CD8-positive, alpha-beta memory T cell (primary cell): ENCODE results near the gene PPP2R5C. TPM values are rescaled to one million over a fixed set of nuclear protein-coding genes. Genes with fewer than 3 reads are reported as not detected.

ENCODE experiments used
- CTCF ChIA-PET: fragments of 350-600 bp; sonication (Branson Sonifier 250); formaldehyde crosslinking; loops from one replicate; lab custom pipeline; 2021; ENCODE audit warnings: antibody characterized with exemption; lab: Charles Lee
- POLR2A ChIA-PET: fragments of 350-600 bp; sonication (Branson Sonifier 250); formaldehyde crosslinking; loops from one replicate; lab custom pipeline; 2021; ENCODE audit warnings: antibody characterized with exemption; lab: Charles Lee
- DNase-seq, 5 donors: peaks; one replicate each; pipeline versions ENCODE4 v3.0.0 to v3.0.0-alpha.2; 2020 to 2022; ENCODE audit warnings: mixed read lengths in 1 of 5
- H3K27ac ChIP-seq: one replicate; pipeline ENCODE4 v1.7.0; 2013; ENCODE audit warnings: low read depth, mild to moderate bottlenecking, low read length, moderate library complexity
- H3K27me3 ChIP-seq: 2 replicates; pipeline ENCODE4 v1.7.0; 2013; ENCODE audit warnings: low read length, mild to moderate bottlenecking; ENCODE audit not compliant: insufficient read depth, poor library complexity, severe bottlenecking
- H3K36me3 ChIP-seq: 2 replicates; pipeline ENCODE4 v1.7.0; 2013; ENCODE audit warnings: mild to moderate bottlenecking, low read length, moderate library complexity; ENCODE audit not compliant: insufficient read depth
- H3K4me1 ChIP-seq: 2 replicates; pipeline ENCODE4 v1.7.0; 2013; ENCODE audit warnings: mild to moderate bottlenecking, low read length, moderate library complexity; ENCODE audit not compliant: insufficient read depth
- H3K4me3 ChIP-seq: 2 replicates; pipeline ENCODE4 v1.7.0; 2013; ENCODE audit warnings: mild to moderate bottlenecking, low read length
- H3K9me3 ChIP-seq: 2 replicates; pipeline ENCODE4 v1.7.0; 2013; ENCODE audit warnings: mild to moderate bottlenecking, low read length
- H3K27ac Mint-ChIP-seq, 8 donors: one replicate each; pipeline ENCODE4 v1.8.0; 2020 to 2021; ENCODE audit warnings: mixed read lengths in 8 of 8, mild to moderate bottlenecking in 6 of 8, inconsistent platforms in 3 of 8, moderate library complexity in 3 of 8
- H3K27me3 Mint-ChIP-seq, 2 donors: one replicate each; pipeline ENCODE4 v1.8.0; 2020 to 2021; ENCODE audit warnings: mixed read lengths in 2 of 2, mild to moderate bottlenecking in 1 of 2, moderate library complexity in 1 of 2
- H3K36me3 Mint-ChIP-seq, 3 donors: one replicate each; pipeline ENCODE4 v1.8.0; 2020 to 2021; ENCODE audit warnings: mixed read lengths in 3 of 3, inconsistent platforms in 1 of 3, mild to moderate bottlenecking in 1 of 3
- H3K4me1 Mint-ChIP-seq, 3 donors: one replicate each; pipeline ENCODE4 v1.8.0; 2020 to 2021; ENCODE audit warnings: mixed read lengths in 3 of 3, inconsistent platforms in 1 of 3, mild to moderate bottlenecking in 1 of 3
- H3K4me3 Mint-ChIP-seq, 7 donors: one replicate each; pipeline ENCODE4 v1.8.0; 2020 to 2021; ENCODE audit warnings: mixed read lengths in 7 of 7, mild to moderate bottlenecking in 6 of 7, moderate library complexity in 4 of 7, inconsistent platforms in 2 of 7
- H3K9me3 Mint-ChIP-seq, 5 donors: one replicate each; pipeline ENCODE4 v1.8.0; 2020 to 2022; ENCODE audit warnings: mixed read lengths in 5 of 5, mild to moderate bottlenecking in 3 of 5, moderate library complexity in 2 of 5, inconsistent platforms in 1 of 5
- polyA plus RNA-seq: library from polyadenylated mRNA; unstranded; fragments of 300-500 nt; fragmentation: Illumina TruSeq; gene quantifications from one replicate; pipeline ENCODE4 v1.2.3, GENCODE V29; 2021
- total RNA-seq, 2 experiments: library from RNA; stranded (reverse); gene quantifications; one replicate each; pipeline ENCODE4 v1.2.3, GENCODE V29; 2021

The PPP2R5C gene
- total and polyA plus RNA-seq, 3 experiments from 2014 or later = 278 to 342 (median 307) TPM

GRCh38 chr14:101884089-101884933, 122.8 kb downstream of the PPP2R5C start:
- Histone ChIP-seq H3K4me3 (no peak overlapping the region), H3K4me1 (peaks cover 16% of the 10 kb centered on the region), H3K36me3 (peaks cover 82% of the 10 kb centered on the region), H3K9me3 (no peaks in the 10 kb centered on the region), H3K27ac (no peak overlapping the region), H3K27me3 (no peaks in the 10 kb centered on the region)
- DNase-seq = no peak
- Mint-ChIP-seq H3K27me3 (peaks cover 0 to 2% of the 10 kb centered on the region in 2 donors), H3K4me3 (no peak overlapping the region), H3K36me3 (peaks cover 4 to 94% (median 26%) of the 10 kb centered on the region in 3 donors), H3K27ac (peak overlapping the region in 7 of 8 donors; percentile 50 to 83 (median 60)), H3K9me3 (no peaks in the 10 kb centered on the region), H3K4me1 (peaks cover 28 to 33% (median 29%) of the 10 kb centered on the region in 3 donors)
- ChIA-PET POLR2A (no interaction called here), CTCF (no interaction called here)

GRCh38 chr14:101884934-101885576, 123.5 kb downstream of the PPP2R5C start:
- ChIA-PET CTCF (no interaction called here), POLR2A (no interaction called here)
- Histone ChIP-seq H3K9me3 (no peaks in the 10 kb centered on the region), H3K4me1 (peaks cover 9% of the 10 kb centered on the region), H3K27me3 (no peaks in the 10 kb centered on the region), H3K27ac (no peak overlapping the region), H3K4me3 (no peak overlapping the region), H3K36me3 (peaks cover 84% of the 10 kb centered on the region)
- Mint-ChIP-seq H3K4me3 (no peak overlapping the region), H3K36me3 (peaks cover 4 to 94% (median 30%) of the 10 kb centered on the region in 3 donors), H3K27me3 (peaks cover 0 to 2% of the 10 kb centered on the region in 2 donors), H3K9me3 (no peaks in the 10 kb centered on the region), H3K4me1 (peaks cover 22 to 32% (median 25%) of the 10 kb centered on the region in 3 donors), H3K27ac (peak overlapping the region in 4 of 8 donors; percentile 4 to 23 (median 22))
- DNase-seq = no peak

GRCh38 chr14:101887219-101887618, 125.7 kb downstream of the PPP2R5C start:
- Mint-ChIP-seq H3K27me3 (peaks cover 0 to 1% of the 10 kb centered on the region in 2 donors), H3K36me3 (peaks cover 4 to 92% (median 25%) of the 10 kb centered on the region in 3 donors), H3K4me1 (peaks cover 2 to 15% (median 9%) of the 10 kb centered on the region in 3 donors), H3K4me3 (no peak overlapping the region), H3K9me3 (no peaks in the 10 kb centered on the region), H3K27ac (peak overlapping the region in 3 of 8 donors; percentile 17 to 36 (median 23))
- no peaks in the 10 kb centered on the region for H3K27me3 ChIP-seq
- H3K4me1 ChIP-seq = no peaks in the 10 kb centered on the region
- CTCF ChIA-PET = interaction anchor here (1.9 kb wide), 1 partner anchor 116 kb away, joined by 6 read pairs; no protein-coding TSS in a partner anchor
- H3K27ac ChIP-seq = no peak overlapping the region
- POLR2A ChIA-PET = interaction anchor here (0.8 kb wide), 1 partner anchor 125 kb away, joined by 3 read pairs; no protein-coding TSS in a partner anchor
- H3K9me3 ChIP-seq = no peaks in the 10 kb centered on the region
- DNase-seq = no peak
- peaks cover 74% of the 10 kb centered on the region for H3K36me3 ChIP-seq
- H3K4me3 ChIP-seq = no peak overlapping the region

DNA sequence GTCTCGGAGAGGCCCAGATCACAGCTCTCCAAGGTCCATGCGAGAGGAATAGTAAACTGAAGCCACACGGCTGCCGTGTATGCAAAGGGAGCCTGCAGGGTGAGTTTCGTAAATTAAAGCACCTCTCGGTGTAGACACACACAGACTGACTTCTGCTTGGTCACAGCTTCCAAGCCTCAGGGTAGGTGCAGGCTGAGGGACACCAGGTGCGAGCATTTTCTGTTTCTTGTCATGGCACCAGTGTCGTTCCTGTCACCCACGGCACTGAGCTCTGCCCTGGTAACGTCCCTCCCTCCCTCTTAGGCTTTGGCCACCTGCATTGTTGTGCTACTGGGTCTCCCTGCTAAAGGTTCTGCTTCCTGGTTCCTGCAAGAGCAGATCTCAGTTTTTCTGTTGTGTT, 126.7 kb downstream of the PPP2R5C start:
- Mint-ChIP-seq H3K4me1 (peaks cover 0 to 11% (median 5%) of the 10 kb centered on the region in 3 donors), H3K9me3 (no peaks in the 10 kb centered on the region), H3K4me3 (no peak overlapping the region), H3K27ac (peak overlapping the region in 4 of 8 donors; percentile 12 to 92 (median 44)), H3K27me3 (no peaks in the 10 kb centered on the region), H3K36me3 (peaks cover 4 to 91% (median 22%) of the 10 kb centered on the region in 3 donors)
- Histone ChIP-seq H3K27ac (no peak overlapping the region), H3K4me1 (no peaks in the 10 kb centered on the region), H3K4me3 (no peak overlapping the region), H3K9me3 (no peaks in the 10 kb centered on the region), H3K27me3 (no peaks in the 10 kb centered on the region), H3K36me3 (peaks cover 74% of the 10 kb centered on the region)
- ChIA-PET POLR2A (no interaction called here), CTCF (interaction anchor here (1.9 kb wide), 1 partner anchor 117 kb away, joined by 6 read pairs; no protein-coding TSS in a partner anchor)
- DNase-seq = no peak

- Histone ChIP-seq H3K4me3 (no peak overlapping the region), H3K4me1 (no peaks in the 10 kb centered on the region), H3K9me3 (no peaks in the 10 kb centered on the region), H3K27me3 (no peaks in the 10 kb centered on the region), H3K27ac (no peak overlapping the region), H3K36me3 (peaks cover 71% of the 10 kb centered on the region)
- H3K4me3 Mint-ChIP-seq = no peak overlapping the region
- POLR2A ChIA-PET = no interaction called here
- peak overlapping the region in 6 of 8 donors; percentile 20 to 73 (median 43) for H3K27ac Mint-ChIP-seq
- CTCF ChIA-PET = interaction anchor here (1.4 kb wide), 1 partner anchor 118 kb away, joined by 7 read pairs; no protein-coding TSS in a partner anchor
- peaks cover 0 to 7% (median 6%) of the 10 kb centered on the region in 3 donors for H3K4me1 Mint-ChIP-seq
- DNase-seq = no peak
- no peaks in the 10 kb centered on the region for H3K27me3 Mint-ChIP-seq
- no peaks in the 10 kb centered on the region for H3K9me3 Mint-ChIP-seq
- H3K36me3 Mint-ChIP-seq = peaks cover 4 to 87% (median 20%) of the 10 kb centered on the region in 3 donors
Measured at GRCh38 chr14:101889366-101889765, 127.9 kb downstream of the PPP2R5C start.

GRCh38 chr14:101889898-101890297, 128.4 kb downstream of the PPP2R5C start:
- CTCF ChIA-PET = interaction anchor here (1.4 kb wide), 1 partner anchor 119 kb away, joined by 7 read pairs; no protein-coding TSS in a partner anchor
- no peak overlapping the region for H3K27ac ChIP-seq
- peaks cover 70% of the 10 kb centered on the region for H3K36me3 ChIP-seq
- H3K4me1 Mint-ChIP-seq = peaks cover 0 to 7% (median 6%) of the 10 kb centered on the region in 3 donors
- no peaks in the 10 kb centered on the region for H3K27me3 Mint-ChIP-seq
- no peaks in the 10 kb centered on the region for H3K27me3 ChIP-seq
- no peak overlapping the region for H3K4me3 Mint-ChIP-seq
- peak in 1 of 5 donors; percentile 9 for DNase-seq
- no peak overlapping the region for H3K4me3 ChIP-seq
- POLR2A ChIA-PET = no interaction called here
- H3K27ac Mint-ChIP-seq = peak overlapping the region in 6 of 8 donors; percentile 20 to 73 (median 44)
- H3K9me3 ChIP-seq = no peaks in the 10 kb centered on the region
- no peaks in the 10 kb centered on the region for H3K9me3 Mint-ChIP-seq
- H3K4me1 ChIP-seq = no peaks in the 10 kb centered on the region
- H3K36me3 Mint-ChIP-seq = peaks cover 4 to 87% (median 20%) of the 10 kb centered on the region in 3 donors

GRCh38 chr14:101891471-101891870, 130.0 kb downstream of the PPP2R5C start:
- CTCF ChIA-PET = interaction anchor here (0.9 kb wide), 1 partner anchor 120 kb away, joined by 4 read pairs; no protein-coding TSS in a partner anchor

More at GRCh38 chr14:101891471-101891870, 130.0 kb downstream of the PPP2R5C start:
- Mint-ChIP-seq H3K4me1 (peaks cover 0 to 7% (median 6%) of the 10 kb centered on the region in 3 donors), H3K27ac (peak overlapping the region in 3 of 8 donors; percentile 54 to 88 (median 74)), H3K4me3 (no peak overlapping the region), H3K9me3 (no peaks in the 10 kb centered on the region), H3K27me3 (no peaks in the 10 kb centered on the region), H3K36me3 (peaks cover 1 to 86% (median 18%) of the 10 kb centered on the region in 3 donors)
- Histone ChIP-seq H3K4me1 (no peaks in the 10 kb centered on the region), H3K27ac (no peak overlapping the region), H3K4me3 (no peak overlapping the region), H3K36me3 (peaks cover 65% of the 10 kb centered on the region), H3K9me3 (no peaks in the 10 kb centered on the region), H3K27me3 (no peaks in the 10 kb centered on the region)
- DNase-seq = no peak
- POLR2A ChIA-PET = no interaction called here
